C4-2B (cell line): ENCODE results near the gene PSMF1.

Source experiments
- CTCF ChIP-seq: fragments of 450-650 bp; conservative IDR thresholded peaks from 2 replicates; pipeline ENCODE4 v1.5.1; 2017; ENCODE audit warnings: mild to moderate bottlenecking
- ZFX ChIP-seq: fragments of 450-650 bp; IDR thresholded peaks from 2 replicates; pipeline ENCODE4 v1.6.1; 2017

- TF ChIP-seq CTCF (no peak), ZFX (no peak)
Measured at GRCh38 chr20:1177680-1178079, 59.3 kb downstream of the PSMF1 start.
